ENCODE results near the gene ZSWIM6. TPM values are rescaled to one million over a fixed set of nuclear protein-coding genes. Genes with fewer than 3 reads are reported as not detected.
A peak's percentile ranks its signal among the peaks of the same experiment; 100 is the strongest.

Gene ZSWIM6
- total RNA-seq, 4 donors from 2014 or later, result 7.8 to 25.5 (median 21.0) TPM

DNA sequence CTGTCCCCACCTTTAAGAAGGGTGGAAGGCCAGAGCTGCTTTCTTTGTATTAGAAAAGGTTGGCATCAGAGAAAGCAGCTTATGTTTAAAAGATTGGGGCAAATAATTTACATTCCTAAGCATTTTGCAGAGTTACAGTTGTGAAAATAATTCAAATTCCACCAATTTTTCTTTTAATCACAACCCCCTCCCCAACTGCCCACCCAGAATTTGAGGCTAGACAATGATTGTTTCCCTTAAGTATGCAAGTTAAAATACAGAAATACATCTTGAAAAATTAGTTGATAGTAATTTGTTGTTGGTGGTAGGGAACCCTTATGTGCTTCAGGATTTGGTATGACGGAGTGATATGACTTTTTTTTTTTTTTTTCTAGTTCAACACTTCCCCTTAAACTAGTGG lies 133.0 kb downstream of the ZSWIM6 start:
- WGBS, 2 donors (ENCODE audit: low coverage in 1 of 2), result 87 to 89% methylated on average over 1 of the region's 1 CpG
- no peaks in the 10 kb centered on the region for H3K9me3 ChIP-seq
- in situ Hi-C loops (cut with MboI; ENCODE audit: low pct_ligation_motif_present in 1 of 4, low pct_unique_long_range_greater_than_20kb in 1 of 4, low sequenced_read_pairs in 3 of 4), result no loop called here
- peaks cover 29 to 87% (median 55%) of the 10 kb centered on the region in 4 donors for H3K4me1 ChIP-seq
- TF ChIP-seq EP300 (IDR thresholded peaks at IDR 0.05; ENCODE audit: low read depth) (no peak), POLR2AphosphoS5 (IDR thresholded peaks at IDR 0.05) (no peak)
- no peaks in the 10 kb centered on the region for H3K36me3 ChIP-seq
- H3K27me3 ChIP-seq, result no peaks in the 10 kb centered on the region
- DNase-seq, result no peak
- H3K4me3 ChIP-seq, result no peak overlapping the region
- H3K27ac ChIP-seq, result peak overlapping the region; percentile 47 to 58 (median 52)
- intact Hi-C loops (cut with DNase I; ENCODE audit: low total_unique reads), result no loop called here

DNA sequence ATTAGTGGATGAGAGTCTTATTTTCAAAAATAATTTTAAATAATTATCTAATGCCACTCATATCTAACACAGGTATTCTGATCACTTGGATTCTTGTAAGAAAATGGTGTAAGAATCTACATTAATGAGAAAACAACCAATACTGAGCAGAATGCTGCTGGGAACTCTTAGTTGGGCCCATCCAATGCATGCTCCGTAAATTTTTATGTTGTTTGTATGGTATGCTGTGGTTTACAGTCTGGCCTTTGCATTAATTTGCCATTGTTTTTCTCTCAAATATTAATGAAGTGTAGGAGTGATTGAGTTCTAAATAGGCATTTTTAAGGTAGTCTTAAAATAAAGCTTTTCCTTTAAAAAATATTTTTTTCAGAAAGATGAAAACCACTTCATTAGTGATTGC lies 133.4 kb downstream of the ZSWIM6 start:
- H3K4me3 ChIP-seq, result no peak overlapping the region
- intact Hi-C loops (cut with DNase I; ENCODE audit: low total_unique reads), result no loop called here
- DNase-seq, result no peak
- H3K27me3 ChIP-seq, result no peaks in the 10 kb centered on the region
- H3K36me3 ChIP-seq, result no peaks in the 10 kb centered on the region
- TF ChIP-seq, protein P1, sequence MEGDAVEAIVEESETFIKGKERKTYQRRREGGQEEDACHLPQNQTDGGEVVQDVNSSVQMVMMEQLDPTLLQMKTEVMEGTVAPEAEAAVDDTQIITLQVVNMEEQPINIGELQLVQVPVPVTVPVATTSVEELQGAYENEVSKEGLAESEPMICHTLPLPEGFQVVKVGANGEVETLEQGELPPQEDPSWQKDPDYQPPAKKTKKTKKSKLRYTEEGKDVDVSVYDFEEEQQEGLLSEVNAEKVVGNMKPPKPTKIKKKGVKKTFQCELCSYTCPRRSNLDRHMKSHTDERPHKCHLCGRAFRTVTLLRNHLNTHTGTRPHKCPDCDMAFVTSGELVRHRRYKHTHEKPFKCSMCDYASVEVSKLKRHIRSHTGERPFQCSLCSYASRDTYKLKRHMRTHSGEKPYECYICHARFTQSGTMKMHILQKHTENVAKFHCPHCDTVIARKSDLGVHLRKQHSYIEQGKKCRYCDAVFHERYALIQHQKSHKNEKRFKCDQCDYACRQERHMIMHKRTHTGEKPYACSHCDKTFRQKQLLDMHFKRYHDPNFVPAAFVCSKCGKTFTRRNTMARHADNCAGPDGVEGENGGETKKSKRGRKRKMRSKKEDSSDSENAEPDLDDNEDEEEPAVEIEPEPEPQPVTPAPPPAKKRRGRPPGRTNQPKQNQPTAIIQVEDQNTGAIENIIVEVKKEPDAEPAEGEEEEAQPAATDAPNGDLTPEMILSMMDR (IDR thresholded peaks at IDR 0.05), result no peak
- TF ChIP-seq POLR2AphosphoS5 (IDR thresholded peaks at IDR 0.05) (no peak), EP300 (IDR thresholded peaks at IDR 0.05; ENCODE audit: low read depth) (no peak), POLR2A (IDR thresholded peaks at IDR 0.05) (no peak)
- H3K9me3 ChIP-seq, result no peaks in the 10 kb centered on the region
- H3K4me1 ChIP-seq, result peaks cover 29 to 83% (median 55%) of the 10 kb centered on the region in 4 donors
- H3K27ac ChIP-seq, result no peak overlapping the region
- 67 to 86% methylated on average over 1 of the region's 1 CpG for WGBS, 2 donors (ENCODE audit: low coverage in 1 of 2)
- in situ Hi-C loops (cut with MboI; ENCODE audit: low pct_ligation_motif_present in 1 of 4, low pct_unique_long_range_greater_than_20kb in 1 of 4, low sequenced_read_pairs in 3 of 4), result no loop called here

DNA sequence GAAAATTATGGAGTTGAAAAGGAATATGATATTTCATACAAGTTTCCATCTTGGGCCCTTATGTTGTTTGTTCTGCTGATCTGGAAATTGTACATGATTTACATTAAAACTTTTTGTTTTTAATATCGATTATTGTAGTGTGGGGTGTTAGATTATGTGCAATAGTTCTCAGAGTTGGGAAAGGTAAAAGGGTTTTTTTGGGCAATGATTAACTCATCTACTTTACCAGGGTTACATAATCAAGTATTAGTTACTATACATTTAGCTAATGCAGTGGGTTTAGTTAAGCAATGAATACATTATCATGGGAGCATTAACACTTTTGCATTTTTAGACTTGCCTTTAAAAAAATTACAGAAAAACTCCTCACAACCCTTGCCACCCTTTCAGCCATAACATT lies 134.0 kb downstream of the ZSWIM6 start:
- Histone ChIP-seq H3K9me3 (no peaks in the 10 kb centered on the region), H3K4me3 (no peak overlapping the region), H3K4me1 (peaks cover 29 to 78% (median 53%) of the 10 kb centered on the region in 4 donors), H3K36me3 (no peaks in the 10 kb centered on the region), H3K27me3 (no peaks in the 10 kb centered on the region), H3K27ac (no peak overlapping the region)
- DNase-seq, result no peak
- in situ Hi-C loops (cut with MboI; ENCODE audit: low pct_ligation_motif_present in 1 of 4, low pct_unique_long_range_greater_than_20kb in 1 of 4, low sequenced_read_pairs in 3 of 4) (no loop called here), intact Hi-C loops (cut with DNase I; ENCODE audit: low total_unique reads) (no loop called here)
- no peak for TF ChIP-seq POLR2A (IDR thresholded peaks at IDR 0.05)
- TF ChIP-seq POLR2AphosphoS5 (IDR thresholded peaks at IDR 0.05), result no peak
- TF ChIP-seq, protein P1 (IDR thresholded peaks at IDR 0.05), result no peak
- no peak for TF ChIP-seq EP300 (IDR thresholded peaks at IDR 0.05; ENCODE audit: low read depth)
- 50 to 79% methylated on average over 1 of the region's 1 CpG for WGBS, 2 donors (ENCODE audit: low coverage in 1 of 2)

DNA sequence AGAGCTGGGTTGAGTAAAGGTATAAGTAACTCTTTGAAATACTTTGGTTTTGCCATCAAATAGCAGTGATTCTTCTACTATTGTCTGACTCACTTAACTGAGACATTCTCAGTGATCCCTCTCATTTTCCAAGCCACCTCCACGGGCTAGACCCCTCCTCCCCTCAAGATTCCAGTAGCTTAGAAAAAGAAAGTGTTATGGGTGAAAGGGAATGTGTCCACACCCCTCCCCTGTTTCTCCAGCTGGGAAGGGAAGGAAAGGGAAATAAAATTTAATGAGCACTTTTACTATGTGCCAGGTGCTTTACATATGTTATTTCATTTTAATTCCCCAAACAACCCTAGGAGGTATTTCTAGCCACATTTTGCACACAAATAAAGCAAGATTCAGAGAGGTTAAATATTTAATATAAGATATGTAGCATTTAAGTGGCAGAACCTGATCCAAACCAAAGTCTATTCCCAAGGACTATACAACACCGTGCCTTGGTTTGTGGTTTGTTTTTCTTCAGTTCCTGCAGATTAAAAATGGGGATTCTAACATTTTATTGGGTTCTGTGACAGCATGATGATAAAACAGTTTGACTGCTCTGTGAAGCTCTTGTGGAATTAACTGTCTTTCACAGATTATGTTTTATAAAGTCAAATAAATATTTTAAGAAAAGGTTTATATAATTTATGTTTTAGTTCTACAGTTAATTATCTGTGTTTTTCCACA lies 135.9 kb downstream of the ZSWIM6 start:
- H3K36me3 ChIP-seq, result no peaks in the 10 kb centered on the region
- peak overlapping the region in 1 of 4 donors; percentile 17 for H3K4me3 ChIP-seq
- TF ChIP-seq POLR2AphosphoS5 (IDR thresholded peaks at IDR 0.05) (peak; percentile 12 to 40 (median 30)), POLR2A (IDR thresholded peaks at IDR 0.05) (no peak)
- H3K27me3 ChIP-seq, result no peaks in the 10 kb centered on the region
- no peak for DNase-seq
- WGBS, 2 donors (ENCODE audit: low coverage in 1 of 2), result 9 to 15% methylated on average over 2 of the region's 2 CpGs
- intact Hi-C loops (cut with DNase I; ENCODE audit: low total_unique reads) (no loop called here), in situ Hi-C loops (cut with MboI; ENCODE audit: low pct_ligation_motif_present in 1 of 4, low pct_unique_long_range_greater_than_20kb in 1 of 4, low sequenced_read_pairs in 3 of 4) (no loop called here)
- peak overlapping the region; percentile 33 to 66 (median 42) for H3K27ac ChIP-seq
- no peaks in the 10 kb centered on the region for H3K9me3 ChIP-seq
- H3K4me1 ChIP-seq, result peaks cover 23 to 68% (median 44%) of the 10 kb centered on the region in 4 donors

DNA sequence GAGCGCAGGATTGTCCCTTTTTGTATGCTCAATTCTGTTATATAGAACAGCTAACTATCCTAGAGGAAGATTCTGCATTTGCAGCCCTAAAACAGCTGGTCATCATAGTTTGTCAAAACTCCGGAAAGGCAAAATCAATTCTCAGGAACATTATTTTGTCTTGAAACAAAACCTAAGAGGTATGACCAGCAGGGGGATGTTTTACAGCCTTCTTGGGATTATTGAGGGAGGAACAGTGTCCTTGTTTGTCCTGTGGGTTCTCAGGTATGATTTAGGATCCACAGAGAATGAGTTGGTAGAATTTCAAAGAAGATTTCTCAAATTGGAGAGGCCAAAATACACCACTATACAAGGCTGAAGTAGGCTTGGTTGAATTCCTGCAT lies 136.4 kb downstream of the ZSWIM6 start:
- in situ Hi-C loops (cut with MboI; ENCODE audit: low pct_ligation_motif_present in 1 of 4, low pct_unique_long_range_greater_than_20kb in 1 of 4, low sequenced_read_pairs in 3 of 4), result no loop called here
- TF ChIP-seq POLR2AphosphoS5 (IDR thresholded peaks at IDR 0.05) (no peak), EP300 (IDR thresholded peaks at IDR 0.05; ENCODE audit: low read depth) (no peak)
- TF ChIP-seq, protein P1 (IDR thresholded peaks at IDR 0.05), result peak in 2 of 5 experiments; percentile 9 to 21
- Histone ChIP-seq H3K4me3 (no peak overlapping the region), H3K4me1 (peaks cover 23 to 62% (median 42%) of the 10 kb centered on the region in 4 donors), H3K27ac (peak overlapping the region; percentile 33 to 66 (median 42)), H3K36me3 (peaks cover 0 to 5% (median 0%) of the 10 kb centered on the region in 4 donors), H3K9me3 (no peaks in the 10 kb centered on the region), H3K27me3 (no peaks in the 10 kb centered on the region)
- intact Hi-C loops (cut with DNase I; ENCODE audit: low total_unique reads), result no loop called here
- no peak for DNase-seq
- 61 to 64% methylated on average over 2 of the region's 2 CpGs for WGBS, 2 donors (ENCODE audit: low coverage in 1 of 2)

Data from transverse colon (tissue), 4 donors.